OCI-LY7 (cell line): ENCODE results near the gene PEX3. TPM values are rescaled to one million over a fixed set of nuclear protein-coding genes. Genes with fewer than 3 reads are reported as not detected.

Source experiments
- BruUV-seq: library from RNA; stranded (reverse); fragments of 400-500 nt; replicated peaks from 2 replicates; lab custom pipeline; 2021; lab: Mats Ljungman, UMichigan
- CTCF ChIA-PET: fragments of 300-600 bp; sonication (Branson Sonifier 250); formaldehyde crosslinking; loops from one replicate; lab custom pipeline; 2022; ENCODE audit warnings: antibody characterized with exemption; ENCODE audit not compliant: unreplicated experiment; lab: Charles Lee
- POLR2A ChIA-PET: fragments of 300-600 bp; sonication (Branson Sonifier 250); formaldehyde crosslinking; loops from one replicate; lab custom pipeline; 2022; ENCODE audit warnings: antibody characterized with exemption; lab: Charles Lee
- DNase-seq: peaks from one replicate; pipeline ENCODE4 v3.0.0-alpha.2; 2015; ENCODE audit warnings: low spot score
- H2AFZ ChIP-seq: fragments of 200-600 bp; sonication (generic), shearing (Covaris generic); 2 replicates; pipeline ENCODE4 v1.6.1; 2014; ENCODE audit warnings: mild to moderate bottlenecking, antibody characterized with exemption, low read length, moderate library complexity
- H3K27ac ChIP-seq: fragments of 200-600 bp; sonication (generic); 2 replicates; pipeline ENCODE4 v1.5.1; 2014; ENCODE audit warnings: mixed run types, low read depth, mild to moderate bottlenecking, moderate library complexity, low read length, inconsistent platforms; ENCODE audit not compliant: poor library complexity, severe bottlenecking
- H3K36me3 ChIP-seq: fragments of 200-600 bp; sonication (generic); 2 replicates; pipeline ENCODE4 v1.6.1; 2014; ENCODE audit warnings: mild to moderate bottlenecking, antibody characterized with exemption, low read length, moderate library complexity, mixed read lengths; ENCODE audit not compliant: insufficient read depth
- H3K4me1 ChIP-seq: fragments of 200-600 bp; sonication (generic); 2 replicates; pipeline ENCODE4 v1.5.1; 2014; ENCODE audit warnings: mild to moderate bottlenecking, low read length; ENCODE audit not compliant: insufficient read depth, poor library complexity, severe bottlenecking
- H3K4me2 ChIP-seq: fragments of 200-600 bp; sonication (generic); 2 replicates; pipeline ENCODE4 v1.6.1; 2014; ENCODE audit warnings: mild to moderate bottlenecking, low read length
- H3K4me3 ChIP-seq: fragments of 200-600 bp; sonication (generic); 2 replicates; pipeline ENCODE4 v1.5.1; 2014; ENCODE audit warnings: mild to moderate bottlenecking, low read depth, low read length; ENCODE audit not compliant: poor library complexity, severe bottlenecking
- H3K79me2 ChIP-seq: fragments of 200-600 bp; sonication (generic); 2 replicates; pipeline ENCODE4 v1.6.1; 2016; ENCODE audit warnings: low read depth, mild to moderate bottlenecking, low read length, moderate library complexity, mixed read lengths; ENCODE audit not compliant: insufficient read depth
- H3K9me2 ChIP-seq: fragments of 200-600 bp; sonication (generic); 2 replicates; pipeline ENCODE4 v1.6.1; 2016; ENCODE audit warnings: mild to moderate bottlenecking, low read length, mixed read lengths; ENCODE audit not compliant: insufficient read depth
- H3K9me3 ChIP-seq: fragments of 200-600 bp; sonication (generic); 2 replicates; pipeline ENCODE4 v1.6.1; 2014; ENCODE audit warnings: mild to moderate bottlenecking, mixed run types, low read length, mixed read lengths
- H4K20me1 ChIP-seq: fragments of 200-600 bp; sonication (generic); 2 replicates; pipeline ENCODE4 v1.6.1; 2014; ENCODE audit warnings: mild to moderate bottlenecking, antibody characterized with exemption, low read length, moderate library complexity, mixed read lengths; ENCODE audit not compliant: insufficient read depth
- EZH2phosphoT487 ChIP-seq: fragments of 200-600 bp; sonication (generic); IDR thresholded peaks from 2 replicates; pipeline ENCODE4 v1.6.1; 2018; ENCODE audit warnings: low read depth, borderline replicate concordance, mild to moderate bottlenecking, mixed run types, antibody characterized with exemption, low read length, moderate library complexity, mixed read lengths
- intact Hi-C: fragments of 100-400 bp; cut with micrococcal nuclease; formaldehyde crosslinking; loops from one replicate; pipeline ENCODE4 v1.10.0; 2022; ENCODE audit not compliant: unreplicated experiment
- total RNA-seq, 2 experiments: library from RNA; depleted of rRNA in 1 of 2; stranded (reverse); fragments of >200 nt in 1 of 2; shearing (Covaris generic) in 1 of 2; gene quantifications; 2 replicates each; pipeline ENCODE4 v1.2.3, GENCODE V29; 2014 to 2022
- TF ChIP-seq, protein P1 (sequence below): fragments of 200-600 bp; sonication (generic); conservative IDR thresholded peaks from 2 replicates; pipeline ENCODE4 v1.5.1; 2014; ENCODE audit warnings: mild to moderate bottlenecking, antibody characterized with exemption, low read length, moderate library complexity, mixed read lengths

PEX3 gene
- total RNA-seq, 2 experiments from 2014 or later, result 14.8 to 27.0 TPM

DNA sequence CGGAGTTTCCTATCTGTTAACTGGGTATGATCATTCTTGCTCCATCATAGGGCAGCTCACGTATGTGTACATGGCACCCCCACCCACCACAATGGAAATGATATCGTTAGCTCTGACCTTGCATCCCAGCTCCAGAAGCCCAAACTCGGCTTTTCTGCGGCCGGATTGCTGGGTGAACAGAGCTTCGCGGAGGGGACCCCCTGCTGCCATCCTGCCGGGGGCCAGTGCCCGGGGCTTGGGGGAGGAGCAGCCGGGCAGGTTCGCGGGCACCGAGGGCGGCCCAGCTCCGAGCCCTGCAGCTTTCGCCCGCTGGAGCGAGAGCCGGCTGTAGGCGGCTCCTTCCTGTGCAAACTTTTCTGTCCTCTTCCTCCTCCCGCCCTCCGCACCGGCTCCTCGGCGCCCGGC, 85.9 kb downstream of the PEX3 start:
- peak; percentile 13 for DNase-seq

DNA sequence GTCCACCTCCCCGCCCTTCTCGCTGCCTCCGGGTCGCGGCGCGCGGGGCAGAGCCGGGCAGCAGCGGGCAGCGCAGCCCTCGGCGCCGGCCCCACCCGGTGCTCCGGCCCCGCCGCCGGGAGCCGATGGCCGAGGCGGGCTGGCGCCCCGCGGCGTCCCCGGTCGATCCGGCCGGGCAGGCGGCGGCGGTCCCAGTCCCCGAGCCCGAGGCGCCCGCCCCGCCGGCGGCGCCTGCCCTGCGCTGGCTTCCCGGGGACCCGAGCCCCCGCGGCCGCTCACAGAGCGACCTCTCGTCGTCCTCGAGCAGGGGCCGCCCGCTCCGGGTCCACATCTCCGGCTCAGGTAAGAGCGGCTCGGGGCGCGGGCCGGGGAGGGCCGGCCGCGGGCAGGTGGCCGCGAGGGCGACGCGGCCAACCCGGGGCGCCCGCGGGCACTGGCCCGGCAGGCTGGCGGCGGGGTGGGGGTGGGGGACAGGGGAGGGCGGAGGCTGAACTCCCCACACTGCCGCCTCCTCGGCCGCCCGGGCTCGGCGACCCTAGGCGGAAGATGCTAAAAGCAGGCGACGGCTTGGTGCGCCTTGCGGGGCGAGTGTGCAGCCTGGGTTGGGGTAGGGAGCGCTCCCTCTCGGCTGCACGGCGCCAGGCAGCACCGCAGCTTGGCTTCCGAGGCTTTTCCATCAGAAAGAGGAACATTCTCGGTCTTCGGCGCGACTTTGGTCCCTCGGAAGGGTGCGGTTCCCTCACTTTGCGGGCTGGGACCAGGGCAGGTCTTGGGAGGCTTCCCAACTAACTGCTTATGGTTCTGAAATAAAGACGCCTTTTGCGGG, 86.5 kb downstream of the PEX3 start:
- no peaks in the 10 kb centered on the region for H3K36me3 ChIP-seq
- H2AFZ ChIP-seq, result no peak overlapping the region
- H4K20me1 ChIP-seq, result no peaks in the 10 kb centered on the region
- CTCF ChIA-PET, result no interaction called here
- DNase-seq, result no peak
- intact Hi-C loops, result loop anchor here (2.0 to 5.0 kb wide), 2 partner anchors 86 to 305 kb away; partner anchors contain the start of genes ADAT2, LTV1 and PEX3
- peak overlapping the region; percentile 47 for H3K4me3 ChIP-seq
- no peaks in the 10 kb centered on the region for H3K79me2 ChIP-seq
- TF ChIP-seq EZH2phosphoT487, result no peak
- TF ChIP-seq, protein P1, sequence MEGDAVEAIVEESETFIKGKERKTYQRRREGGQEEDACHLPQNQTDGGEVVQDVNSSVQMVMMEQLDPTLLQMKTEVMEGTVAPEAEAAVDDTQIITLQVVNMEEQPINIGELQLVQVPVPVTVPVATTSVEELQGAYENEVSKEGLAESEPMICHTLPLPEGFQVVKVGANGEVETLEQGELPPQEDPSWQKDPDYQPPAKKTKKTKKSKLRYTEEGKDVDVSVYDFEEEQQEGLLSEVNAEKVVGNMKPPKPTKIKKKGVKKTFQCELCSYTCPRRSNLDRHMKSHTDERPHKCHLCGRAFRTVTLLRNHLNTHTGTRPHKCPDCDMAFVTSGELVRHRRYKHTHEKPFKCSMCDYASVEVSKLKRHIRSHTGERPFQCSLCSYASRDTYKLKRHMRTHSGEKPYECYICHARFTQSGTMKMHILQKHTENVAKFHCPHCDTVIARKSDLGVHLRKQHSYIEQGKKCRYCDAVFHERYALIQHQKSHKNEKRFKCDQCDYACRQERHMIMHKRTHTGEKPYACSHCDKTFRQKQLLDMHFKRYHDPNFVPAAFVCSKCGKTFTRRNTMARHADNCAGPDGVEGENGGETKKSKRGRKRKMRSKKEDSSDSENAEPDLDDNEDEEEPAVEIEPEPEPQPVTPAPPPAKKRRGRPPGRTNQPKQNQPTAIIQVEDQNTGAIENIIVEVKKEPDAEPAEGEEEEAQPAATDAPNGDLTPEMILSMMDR, result no peak
- peak overlapping the region; percentile 40; the same call in 1 of the 2 replicates for H3K4me2 ChIP-seq
- H3K9me2 ChIP-seq, result no peaks in the 10 kb centered on the region
- no peaks in the 10 kb centered on the region for H3K4me1 ChIP-seq
- H3K27ac ChIP-seq, result no peak overlapping the region
- H3K9me3 ChIP-seq, result no peaks in the 10 kb centered on the region
- POLR2A ChIA-PET, result interaction anchor here (1.4 kb wide), 1 partner anchor 8 kb away, joined by 3 read pairs; no protein-coding TSS in a partner anchor
- BruUV-seq, result no TSS peak

More for the DNA sequence above, 85.9 kb downstream of the PEX3 start:
- Histone ChIP-seq H3K9me3 (no peaks in the 10 kb centered on the region), H3K36me3 (no peaks in the 10 kb centered on the region), H4K20me1 (no peaks in the 10 kb centered on the region), H3K27ac (no peak overlapping the region), H3K4me2 (peak overlapping the region; percentile 35; the same call in 1 of the 2 replicates), H3K4me1 (no peaks in the 10 kb centered on the region), H3K4me3 (peak overlapping the region; percentile 47), H3K9me2 (no peaks in the 10 kb centered on the region), H2AFZ (no peak overlapping the region), H3K79me2 (no peaks in the 10 kb centered on the region)
- POLR2A ChIA-PET, result interaction anchor here (1.0 kb wide), 1 partner anchor 578 kb away, joined by 3 read pairs; no protein-coding TSS in a partner anchor
- TF ChIP-seq, protein P1, result no peak
- no peak for TF ChIP-seq EZH2phosphoT487
- intact Hi-C loops, result loop anchor here (2.0 to 5.0 kb wide), 2 partner anchors 86 to 306 kb away; partner anchors contain the start of genes ADAT2, LTV1 and PEX3
- CTCF ChIA-PET, result no interaction called here
- BruUV-seq, result no TSS peak
